Measurements from ENCODE around the gene ADD3.

Gene ADD3

GRCh38 chr10:110077436-110078130, 69.8 kb downstream of the ADD3 start:
- Histone ChIP-seq H3K9me3 (ENCODE audit: control insufficient read depth, insufficient read depth, low read length) (no peaks in the 10 kb centered on the region), H3K9ac (ENCODE audit: low read depth, low read length) (no peak overlapping the region), H3K36me3 (ENCODE audit: control insufficient read depth, insufficient read depth, low read length) (no peaks in the 10 kb centered on the region), H3K4me3 (ENCODE audit: low read depth, low read length) (no peak overlapping the region), H3K4me1 (ENCODE audit: control insufficient read depth, insufficient read depth, low read length) (peaks cover 9% of the 10 kb centered on the region), H3K27me3 (ENCODE audit: control insufficient read depth, insufficient read depth, low read length) (no peaks in the 10 kb centered on the region)

DNA sequence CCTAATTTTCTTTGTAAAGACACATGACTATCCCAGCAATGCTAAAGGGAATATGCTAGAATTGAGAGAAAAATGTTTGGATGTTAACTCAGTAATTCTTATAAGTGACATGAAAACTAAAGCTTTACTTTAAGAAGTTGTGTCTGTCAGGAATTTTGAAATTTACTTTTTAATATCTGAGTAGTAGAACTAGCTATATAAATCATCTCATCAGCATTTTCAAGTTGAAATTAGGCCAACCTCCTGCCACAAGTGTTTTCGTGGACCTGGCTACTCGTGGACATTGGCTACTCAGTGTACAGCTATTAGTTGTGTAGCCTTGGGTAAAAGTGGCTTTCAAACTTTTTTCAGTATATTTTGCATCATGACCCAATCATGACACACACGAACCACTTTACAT, 70.5 kb downstream of the ADD3 start:
- Histone ChIP-seq H3K4me1 (ENCODE audit: control insufficient read depth, insufficient read depth, low read length) (peaks cover 9% of the 10 kb centered on the region), H3K9ac (ENCODE audit: low read depth, low read length) (no peak overlapping the region)

DNA sequence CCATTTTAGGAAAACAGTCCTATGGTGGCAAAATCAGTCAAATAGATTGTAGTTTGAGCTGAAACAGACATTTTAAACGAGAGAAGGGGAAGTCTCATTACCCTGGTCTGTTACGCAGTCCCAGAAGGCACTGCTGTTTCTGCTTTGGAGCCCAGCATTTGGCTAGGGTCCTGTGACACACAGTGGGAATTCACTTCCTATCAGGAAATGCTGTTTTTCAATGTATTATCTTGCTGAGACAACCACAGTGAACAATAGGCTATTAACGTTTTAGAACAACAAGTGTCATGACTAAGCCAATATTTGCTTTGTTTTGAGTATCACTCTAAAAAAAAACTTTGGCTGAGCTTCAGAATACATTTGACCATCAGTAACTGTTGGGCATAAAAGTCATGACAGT, 74.1 kb downstream of the ADD3 start:
- H3K27me3 ChIP-seq (ENCODE audit: control insufficient read depth, insufficient read depth, low read length): no peaks in the 10 kb centered on the region
- H3K9me3 ChIP-seq (ENCODE audit: control insufficient read depth, insufficient read depth, low read length): no peaks in the 10 kb centered on the region
- H3K36me3 ChIP-seq (ENCODE audit: control insufficient read depth, insufficient read depth, low read length): no peaks in the 10 kb centered on the region
- H3K9ac ChIP-seq (ENCODE audit: low read depth, low read length): no peak overlapping the region
- H3K4me3 ChIP-seq (ENCODE audit: low read depth, low read length): no peak overlapping the region
- H3K4me1 ChIP-seq (ENCODE audit: control insufficient read depth, insufficient read depth, low read length): peaks cover 13% of the 10 kb centered on the region

More for the DNA sequence above, 70.5 kb downstream of the ADD3 start:
- no peaks in the 10 kb centered on the region for H3K36me3 ChIP-seq (ENCODE audit: control insufficient read depth, insufficient read depth, low read length)
- no peak overlapping the region for H3K4me3 ChIP-seq (ENCODE audit: low read depth, low read length)
- H3K9me3 ChIP-seq (ENCODE audit: control insufficient read depth, insufficient read depth, low read length): no peaks in the 10 kb centered on the region
- no peaks in the 10 kb centered on the region for H3K27me3 ChIP-seq (ENCODE audit: control insufficient read depth, insufficient read depth, low read length)

GRCh38 chr10:110083884-110084283, 76.1 kb downstream of the ADD3 start:
- H3K27me3 ChIP-seq (ENCODE audit: control insufficient read depth, insufficient read depth, low read length): no peaks in the 10 kb centered on the region
- H3K4me1 ChIP-seq (ENCODE audit: control insufficient read depth, insufficient read depth, low read length): peaks cover 9% of the 10 kb centered on the region
- H3K36me3 ChIP-seq (ENCODE audit: control insufficient read depth, insufficient read depth, low read length): no peaks in the 10 kb centered on the region
- no peak overlapping the region for H3K4me3 ChIP-seq (ENCODE audit: low read depth, low read length)
- H3K9ac ChIP-seq (ENCODE audit: low read depth, low read length): no peak overlapping the region
- H3K9me3 ChIP-seq (ENCODE audit: control insufficient read depth, insufficient read depth, low read length): no peaks in the 10 kb centered on the region

DNA sequence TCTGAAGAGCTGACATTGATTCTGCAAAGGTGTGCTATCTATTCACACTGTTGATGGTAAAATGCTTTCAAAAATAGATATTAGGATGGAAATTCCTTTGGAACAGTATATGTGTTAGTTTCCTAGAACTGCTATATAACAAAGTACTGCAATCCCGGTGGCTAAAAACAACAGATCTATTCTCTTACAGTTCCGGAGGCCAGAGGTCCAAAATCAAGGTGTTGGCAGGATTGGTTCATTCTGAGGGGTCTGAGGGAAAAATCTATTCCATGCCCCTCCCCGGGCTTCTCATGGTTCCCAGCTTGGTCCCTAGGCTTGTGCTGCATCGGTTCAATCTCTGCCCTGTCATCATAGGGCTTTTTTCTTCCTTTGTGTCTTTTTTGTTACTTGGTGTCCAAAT, 79.9 kb downstream of the ADD3 start:
- H3K4me3 ChIP-seq (ENCODE audit: low read depth, low read length): no peak overlapping the region
- no peaks in the 10 kb centered on the region for H3K9me3 ChIP-seq (ENCODE audit: control insufficient read depth, insufficient read depth, low read length)
- H3K27me3 ChIP-seq (ENCODE audit: control insufficient read depth, insufficient read depth, low read length): no peaks in the 10 kb centered on the region
- no peak overlapping the region for H3K9ac ChIP-seq (ENCODE audit: low read depth, low read length)
- peaks cover 7% of the 10 kb centered on the region for H3K4me1 ChIP-seq (ENCODE audit: control insufficient read depth, insufficient read depth, low read length)
- no peaks in the 10 kb centered on the region for H3K36me3 ChIP-seq (ENCODE audit: control insufficient read depth, insufficient read depth, low read length)

DNA sequence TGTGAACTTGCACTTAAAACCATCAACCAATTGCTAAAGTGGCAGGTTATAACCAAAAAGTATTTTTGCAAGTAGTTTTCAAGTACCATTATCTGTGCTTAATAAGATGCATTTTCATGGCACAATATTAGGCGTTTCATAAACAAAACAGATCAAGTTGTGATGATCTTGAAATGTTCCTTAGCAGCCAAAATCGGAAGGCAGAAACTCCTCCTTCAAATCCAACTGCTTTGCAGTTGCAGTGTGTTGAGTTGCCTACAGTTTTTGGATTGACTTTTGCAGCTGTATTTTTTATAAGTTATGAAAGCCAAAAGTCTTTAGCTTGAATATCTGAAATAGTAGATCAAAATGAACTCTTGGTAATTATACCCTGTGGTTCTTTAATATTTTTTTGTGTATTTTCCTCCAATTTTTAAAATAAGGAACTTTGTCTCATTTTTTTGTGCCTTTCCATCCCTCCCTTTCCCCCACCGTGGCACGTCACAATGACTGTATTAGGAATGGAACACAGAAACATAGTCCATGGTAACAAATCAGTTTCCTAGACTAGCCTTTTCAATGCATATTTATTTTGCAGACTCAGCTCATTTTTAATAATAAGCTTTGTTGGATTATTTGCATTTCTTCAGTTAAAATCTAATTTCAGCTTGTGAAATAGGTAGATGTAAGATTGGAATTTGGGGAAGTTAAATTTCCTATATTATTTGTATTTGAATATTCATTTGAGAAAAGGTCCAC, 80.8 kb downstream of the ADD3 start:
- H3K9ac ChIP-seq (ENCODE audit: low read depth, low read length): no peak overlapping the region
- peaks cover 5% of the 10 kb centered on the region for H3K4me1 ChIP-seq (ENCODE audit: control insufficient read depth, insufficient read depth, low read length)
- no peaks in the 10 kb centered on the region for H3K36me3 ChIP-seq (ENCODE audit: control insufficient read depth, insufficient read depth, low read length)
- no peaks in the 10 kb centered on the region for H3K27me3 ChIP-seq (ENCODE audit: control insufficient read depth, insufficient read depth, low read length)
- no peaks in the 10 kb centered on the region for H3K9me3 ChIP-seq (ENCODE audit: control insufficient read depth, insufficient read depth, low read length)
- H3K4me3 ChIP-seq (ENCODE audit: low read depth, low read length): no peak overlapping the region

- Histone ChIP-seq H3K4me1 (ENCODE audit: control insufficient read depth, insufficient read depth, low read length) (no peaks in the 10 kb centered on the region), H3K9me3 (ENCODE audit: control insufficient read depth, insufficient read depth, low read length) (no peaks in the 10 kb centered on the region), H3K27me3 (ENCODE audit: control insufficient read depth, insufficient read depth, low read length) (no peaks in the 10 kb centered on the region), H3K9ac (ENCODE audit: low read depth, low read length) (no peak overlapping the region), H3K36me3 (ENCODE audit: control insufficient read depth, insufficient read depth, low read length) (no peaks in the 10 kb centered on the region), H3K4me3 (ENCODE audit: low read depth, low read length) (no peak overlapping the region)
Measured at GRCh38 chr10:110091830-110092229, 84.0 kb downstream of the ADD3 start.

DNA sequence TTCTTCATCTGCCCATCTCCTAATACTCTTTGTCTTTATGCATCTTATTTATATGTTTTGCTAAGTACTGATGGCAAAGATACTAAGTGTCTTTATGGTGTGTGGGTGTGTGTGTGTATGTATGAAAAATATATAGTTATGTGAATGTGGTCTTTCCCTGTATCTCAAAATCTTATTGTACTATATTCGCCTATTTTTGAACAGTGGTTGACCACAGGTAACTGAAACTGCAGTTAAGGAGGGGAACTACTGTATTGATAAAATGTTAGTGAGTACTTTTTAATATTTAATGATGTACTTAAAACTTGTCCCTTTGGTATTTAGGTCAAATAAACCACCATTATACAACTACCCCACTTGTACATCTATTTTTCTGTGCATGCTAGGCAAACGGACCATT, 85.9 kb downstream of the ADD3 start:
- Histone ChIP-seq H3K9ac (ENCODE audit: low read depth, low read length) (no peak overlapping the region), H3K27me3 (ENCODE audit: control insufficient read depth, insufficient read depth, low read length) (no peaks in the 10 kb centered on the region), H3K4me1 (ENCODE audit: control insufficient read depth, insufficient read depth, low read length) (no peaks in the 10 kb centered on the region), H3K4me3 (ENCODE audit: low read depth, low read length) (no peak overlapping the region), H3K9me3 (ENCODE audit: control insufficient read depth, insufficient read depth, low read length) (no peaks in the 10 kb centered on the region), H3K36me3 (ENCODE audit: control insufficient read depth, insufficient read depth, low read length) (no peaks in the 10 kb centered on the region)

GRCh38 chr10:110094786-110095185, 87.0 kb downstream of the ADD3 start:
- Histone ChIP-seq H3K9me3 (ENCODE audit: control insufficient read depth, insufficient read depth, low read length) (no peaks in the 10 kb centered on the region), H3K4me3 (ENCODE audit: low read depth, low read length) (no peak overlapping the region), H3K27me3 (ENCODE audit: control insufficient read depth, insufficient read depth, low read length) (no peaks in the 10 kb centered on the region), H3K9ac (ENCODE audit: low read depth, low read length) (no peak overlapping the region), H3K36me3 (ENCODE audit: control insufficient read depth, insufficient read depth, low read length) (no peaks in the 10 kb centered on the region), H3K4me1 (ENCODE audit: control insufficient read depth, insufficient read depth, low read length) (no peaks in the 10 kb centered on the region)

- Histone ChIP-seq H3K9ac (ENCODE audit: low read depth, low read length) (no peak overlapping the region), H3K27me3 (ENCODE audit: control insufficient read depth, insufficient read depth, low read length) (no peaks in the 10 kb centered on the region), H3K4me3 (ENCODE audit: low read depth, low read length) (no peak overlapping the region), H3K9me3 (ENCODE audit: control insufficient read depth, insufficient read depth, low read length) (no peaks in the 10 kb centered on the region), H3K4me1 (ENCODE audit: control insufficient read depth, insufficient read depth, low read length) (no peaks in the 10 kb centered on the region), H3K36me3 (ENCODE audit: control insufficient read depth, insufficient read depth, low read length) (no peaks in the 10 kb centered on the region)
Measured at GRCh38 chr10:110101464-110102144, 93.8 kb downstream of the ADD3 start.

- Histone ChIP-seq H3K9ac (ENCODE audit: low read depth, low read length) (no peak overlapping the region), H3K4me3 (ENCODE audit: low read depth, low read length) (no peak overlapping the region), H3K36me3 (ENCODE audit: control insufficient read depth, insufficient read depth, low read length) (no peaks in the 10 kb centered on the region), H3K9me3 (ENCODE audit: control insufficient read depth, insufficient read depth, low read length) (no peaks in the 10 kb centered on the region), H3K4me1 (ENCODE audit: control insufficient read depth, insufficient read depth, low read length) (no peaks in the 10 kb centered on the region), H3K27me3 (ENCODE audit: control insufficient read depth, insufficient read depth, low read length) (no peaks in the 10 kb centered on the region)
Measured at GRCh38 chr10:110103921-110104461, 96.2 kb downstream of the ADD3 start.

Measured in iPS-15b (cell line).